Aorta (tissue), 5 donors: Measurements from ENCODE around the gene SPTBN5. TPM values are rescaled to one million over a fixed set of nuclear protein-coding genes. Genes with fewer than 3 reads are reported as not detected.

Experiments used
- ATAC-seq: fragments of 200-7000 bp; cut with Tn5 transposase; one replicate; pipeline ENCODE4 v1.9.1; 2022; ENCODE audit warnings: moderate library complexity; ENCODE audit not compliant: low FRiP score
- DNase-seq, 2 donors: peaks; one replicate each; pipeline ENCODE4 v3.0.0-alpha.2; 2020
- H3K27ac ChIP-seq, 2 donors: one replicate each; pipeline ENCODE4 v1.5.1; 2013; ENCODE audit warnings: low read length in 2 of 2, mild to moderate bottlenecking in 2 of 2, moderate library complexity in 2 of 2, control low read depth in 1 of 2, inconsistent platforms in 1 of 2, low read depth in 1 of 2
- H3K27me3 ChIP-seq, 2 donors: one replicate each; pipeline ENCODE4 v1.6.1; 2013; ENCODE audit warnings: control low read depth in 1 of 2, low read length in 1 of 2, mild to moderate bottlenecking in 1 of 2, moderate library complexity in 1 of 2; ENCODE audit not compliant: insufficient read depth in 2 of 2, control insufficient read depth in 1 of 2
- H3K36me3 ChIP-seq, 2 donors: one replicate each; pipeline ENCODE4 v1.6.1; 2013; ENCODE audit warnings: control low read depth in 1 of 2, low read length in 1 of 2, mild to moderate bottlenecking in 1 of 2; ENCODE audit not compliant: insufficient read depth in 2 of 2, control insufficient read depth in 1 of 2
- H3K4me1 ChIP-seq, 2 donors: one replicate each; pipeline ENCODE4 v1.6.1; 2013; ENCODE audit warnings: low read length in 2 of 2, control low read depth in 1 of 2, mild to moderate bottlenecking in 1 of 2, moderate library complexity in 1 of 2; ENCODE audit not compliant: insufficient read depth in 2 of 2, control insufficient read depth in 1 of 2
- H3K4me3 ChIP-seq, 2 donors: one replicate each; pipeline ENCODE4 v1.5.1; 2013; ENCODE audit warnings: low read length in 2 of 2, control low read depth in 1 of 2, mild to moderate bottlenecking in 1 of 2
- H3K9me3 ChIP-seq: one replicate; pipeline ENCODE4 v1.6.1; 2013; ENCODE audit warnings: mild to moderate bottlenecking, low read length; ENCODE audit not compliant: control insufficient read depth
- WGBS, 2 donors: extraction: QIAGEN DNeasy Blood & Tissue Kit; methylation state at CpG; one replicate each; pipeline ENCODE4 v1.1.7; 2013; 5-methylcytosine and 5-hydroxymethylcytosine counted together
- intact Hi-C, 2 donors: fragments of 100-400 bp; cut with DNase I; formaldehyde crosslinking; loops; one replicate each; pipeline versions ENCODE4 v1.14.2 to v1.15.0; 2022
- polyA plus RNA-seq, 2 donors: library from polyadenylated mRNA; stranded (reverse); fragments of 200-250 nt; gene quantifications; one replicate each; pipeline ENCODE4 v1.2.3, GENCODE V29; 2013
- total RNA-seq, 2 donors: library from RNA; stranded (reverse); fragmentation: NEBNext Ultra II Directional; extraction: Animal tissue kit (Norgen Biotek cat#: 25700); gene quantifications; one replicate each; pipeline ENCODE4 v1.2.1, GENCODE V29; 2021
- donor health status: healthy with polysubstance abuse.
- donor health status: Bipolar disorder and iron deficiency.
- donor health status: DM: no; HTN: no; CAD: no.
- donor health status: DM: no; HTN: no; CAD: no.
- donor health status: DM: yes; HTN: yes; CAD: no.

SPTBN5 gene
- total and polyA plus RNA-seq, 4 donors: 0.63 to 10.5 (median 3.7) TPM

- intact Hi-C loops: no loop called here
- peaks cover 2 to 4% of the 10 kb centered on the region in 2 donors for H3K4me1 ChIP-seq
- H3K4me3 ChIP-seq: no peak overlapping the region
- no peak for DNase-seq
- no peaks in the 10 kb centered on the region for H3K36me3 ChIP-seq
- H3K27me3 ChIP-seq: no peaks in the 10 kb centered on the region
- no peaks in the 10 kb centered on the region for H3K9me3 ChIP-seq
- no peak overlapping the region for H3K27ac ChIP-seq
- ATAC-seq: no peak
- WGBS, 2 donors: 70 to 74% methylated on average over 5 of the region's 5 CpGs
Measured at GRCh38 chr15:41935566-41936020, 41.7 kb upstream of the SPTBN5 start.

GRCh38 chr15:41934843-41935242 is 41.0 kb upstream of the SPTBN5 start:
- intact Hi-C loops: loop anchor here (5.0 kb wide), 1 partner anchor 32 kb away; no protein-coding TSS in a partner anchor

GRCh38 chr15:41933771-41934170 is 39.9 kb upstream of the SPTBN5 start:
- Histone ChIP-seq H3K36me3 (no peaks in the 10 kb centered on the region), H3K27me3 (no peaks in the 10 kb centered on the region), H3K9me3 (no peaks in the 10 kb centered on the region), H3K27ac (peak overlapping the region in 1 of 2 donors; percentile 7), H3K4me3 (no peak overlapping the region), H3K4me1 (peaks cover 2 to 4% of the 10 kb centered on the region in 2 donors)
- peak; percentile 68 to 82 for DNase-seq
- WGBS, 2 donors: 23 to 24% methylated on average over 10 of the region's 10 CpGs
- intact Hi-C loops: loop anchor here (5.0 kb wide), 1 partner anchor 34 kb away; no protein-coding TSS in a partner anchor
- no peak for ATAC-seq

More at GRCh38 chr15:41934843-41935242, 41.0 kb upstream of the SPTBN5 start:
- Histone ChIP-seq H3K4me3 (no peak overlapping the region), H3K27me3 (no peaks in the 10 kb centered on the region), H3K36me3 (no peaks in the 10 kb centered on the region), H3K4me1 (peaks cover 2 to 4% of the 10 kb centered on the region in 2 donors), H3K9me3 (no peaks in the 10 kb centered on the region), H3K27ac (peak overlapping the region in 1 of 2 donors; percentile 6)
- DNase-seq: no peak
- peak; percentile 30 for ATAC-seq
- 57 to 75% methylated on average over 4 of the region's 4 CpGs for WGBS, 2 donors

- Histone ChIP-seq H3K4me1 (peaks cover 2 to 4% of the 10 kb centered on the region in 2 donors), H3K27me3 (no peaks in the 10 kb centered on the region), H3K9me3 (no peaks in the 10 kb centered on the region), H3K4me3 (no peak overlapping the region), H3K27ac (peak overlapping the region in 1 of 2 donors; percentile 63), H3K36me3 (no peaks in the 10 kb centered on the region)
- 29 to 31% methylated on average over 7 of the region's 7 CpGs for WGBS, 2 donors
- no peak for DNase-seq
- no peak for ATAC-seq
- intact Hi-C loops: loop anchor here (5.0 kb wide), 1 partner anchor 34 kb away; no protein-coding TSS in a partner anchor
Measured at GRCh38 chr15:41933326-41933725, 39.5 kb upstream of the SPTBN5 start.

- 30 to 32% methylated on average over 16 of the region's 16 CpGs for WGBS, 2 donors
- no peaks in the 10 kb centered on the region for H3K27me3 ChIP-seq
- intact Hi-C loops: loop anchor here (5.0 kb wide), 1 partner anchor 35 kb away; no protein-coding TSS in a partner anchor
- DNase-seq (no peak), ATAC-seq (no peak)
- no peaks in the 10 kb centered on the region for H3K36me3 ChIP-seq
- peak overlapping the region in 1 of 2 donors; percentile 63 for H3K27ac ChIP-seq
- peaks cover 2 to 4% of the 10 kb centered on the region in 2 donors for H3K4me1 ChIP-seq
- no peak overlapping the region for H3K4me3 ChIP-seq
- no peaks in the 10 kb centered on the region for H3K9me3 ChIP-seq
Measured at GRCh38 chr15:41932511-41933289, 38.8 kb upstream of the SPTBN5 start.

- H3K9me3 ChIP-seq: no peaks in the 10 kb centered on the region
- peak overlapping the region in 1 of 2 donors; percentile 63 for H3K27ac ChIP-seq
- H3K27me3 ChIP-seq: no peaks in the 10 kb centered on the region
- H3K4me1 ChIP-seq: peaks cover 2 to 4% of the 10 kb centered on the region in 2 donors
- H3K36me3 ChIP-seq: no peaks in the 10 kb centered on the region
- WGBS, 2 donors: 93% methylated on average over 9 of the region's 9 CpGs
- intact Hi-C loops: loop anchor here (5.0 kb wide), 1 partner anchor 35 kb away; no protein-coding TSS in a partner anchor
- DNase-seq (no peak), ATAC-seq (no peak)
- no peak overlapping the region for H3K4me3 ChIP-seq
Measured at GRCh38 chr15:41932101-41932500, 38.2 kb upstream of the SPTBN5 start.

- ATAC-seq: no peak
- 9 to 15% methylated on average over 2 of the region's 2 CpGs for WGBS, 2 donors
Measured at GRCh38 chr15:41930867-41931222, 37.0 kb upstream of the SPTBN5 start.

GRCh38 chr15:41930221-41930866 is 36.5 kb upstream of the SPTBN5 start:
- ATAC-seq (peak; percentile 86), DNase-seq (peak in 1 of 2 donors; percentile 82)
- H3K9me3 ChIP-seq: no peaks in the 10 kb centered on the region
- intact Hi-C loops: loop anchor here (5.0 kb wide), 1 partner anchor 37 kb away; no protein-coding TSS in a partner anchor
- no peak overlapping the region for H3K4me3 ChIP-seq
- peak overlapping the region in 1 of 2 donors; percentile 70 for H3K27ac ChIP-seq
- H3K4me1 ChIP-seq: peaks cover 4 to 5% of the 10 kb centered on the region in 2 donors
- 27 to 30% methylated on average over 8 of the region's 8 CpGs for WGBS, 2 donors
- no peaks in the 10 kb centered on the region for H3K27me3 ChIP-seq
- H3K36me3 ChIP-seq: no peaks in the 10 kb centered on the region

More at GRCh38 chr15:41930867-41931222, 37.0 kb upstream of the SPTBN5 start:
- Histone ChIP-seq H3K27ac (peak overlapping the region in 1 of 2 donors; percentile 43), H3K27me3 (no peaks in the 10 kb centered on the region), H3K4me1 (peaks cover 4 to 5% of the 10 kb centered on the region in 2 donors), H3K9me3 (no peaks in the 10 kb centered on the region), H3K36me3 (no peaks in the 10 kb centered on the region), H3K4me3 (no peak overlapping the region)
- DNase-seq: no peak
- intact Hi-C loops: loop anchor here (5.0 kb wide), 1 partner anchor 36 kb away; no protein-coding TSS in a partner anchor
